Activated CD4-positive, alpha-beta T cell treated with anti-CD3 and anti-CD28 coated beads, Interleukin-2, Interleukin-6, amounts not matched to agents 100 ng/mL and 50 ng/mL, durations not matched to agents 16 hours and 8 hours (primary cell): ENCODE data around the gene RFC3.
"Not testable (repeated sequence)": the region's sequence is repeated elsewhere in the genome, so short reads cannot be mapped to it uniquely, and the experiment has no call there.

Experiments used
- DNase-seq: peaks from one replicate; pipeline ENCODE4 v3.0.0-alpha.2; 2020

RFC3 gene, protein sequence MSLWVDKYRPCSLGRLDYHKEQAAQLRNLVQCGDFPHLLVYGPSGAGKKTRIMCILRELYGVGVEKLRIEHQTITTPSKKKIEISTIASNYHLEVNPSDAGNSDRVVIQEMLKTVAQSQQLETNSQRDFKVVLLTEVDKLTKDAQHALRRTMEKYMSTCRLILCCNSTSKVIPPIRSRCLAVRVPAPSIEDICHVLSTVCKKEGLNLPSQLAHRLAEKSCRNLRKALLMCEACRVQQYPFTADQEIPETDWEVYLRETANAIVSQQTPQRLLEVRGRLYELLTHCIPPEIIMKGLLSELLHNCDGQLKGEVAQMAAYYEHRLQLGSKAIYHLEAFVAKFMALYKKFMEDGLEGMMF

DNA sequence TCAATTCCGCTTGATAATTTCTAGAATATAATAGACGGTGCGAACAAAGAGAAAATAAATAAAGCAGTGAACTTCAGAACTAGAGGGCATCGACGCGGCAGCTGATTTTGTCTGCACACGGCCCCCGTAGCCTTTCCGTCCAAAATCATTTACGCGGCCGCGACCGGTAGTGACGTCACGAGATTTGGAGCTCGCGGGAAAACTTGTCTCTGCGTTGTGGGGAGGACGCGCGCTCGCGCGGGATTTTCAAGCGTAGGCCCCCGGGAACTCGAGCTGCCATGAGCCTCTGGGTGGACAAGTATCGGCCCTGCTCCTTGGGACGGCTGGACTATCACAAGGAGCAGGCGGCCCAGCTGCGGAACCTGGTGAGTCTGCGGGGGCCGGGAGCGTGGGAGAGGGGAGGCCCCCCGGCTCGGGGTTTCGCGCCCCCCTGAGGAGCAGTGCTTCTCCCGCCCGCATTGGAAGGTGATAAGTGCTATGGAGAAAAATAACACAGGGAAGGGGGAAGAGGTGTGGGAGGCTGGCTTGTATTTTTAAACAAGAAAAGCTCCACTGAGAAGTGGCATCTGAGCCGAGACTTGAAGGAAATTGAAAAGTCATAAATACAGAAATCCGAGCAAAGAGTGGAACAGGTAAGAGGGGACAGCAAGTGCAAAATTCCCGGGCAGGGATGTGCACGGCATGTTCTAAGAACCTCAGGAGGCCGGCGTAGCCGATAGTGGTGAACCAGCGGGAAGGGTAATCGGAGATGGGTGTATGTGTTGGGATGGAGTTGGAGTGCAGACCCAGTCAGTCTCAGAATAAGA, at the start of gene RFC3:
Gene RFC3 (plus strand): TSS at position 249 of the 806 bp plus-strand sequence. CDS start 30 bp downstream, at position 279.
- DNase-seq: peak; percentile 95

DNA sequence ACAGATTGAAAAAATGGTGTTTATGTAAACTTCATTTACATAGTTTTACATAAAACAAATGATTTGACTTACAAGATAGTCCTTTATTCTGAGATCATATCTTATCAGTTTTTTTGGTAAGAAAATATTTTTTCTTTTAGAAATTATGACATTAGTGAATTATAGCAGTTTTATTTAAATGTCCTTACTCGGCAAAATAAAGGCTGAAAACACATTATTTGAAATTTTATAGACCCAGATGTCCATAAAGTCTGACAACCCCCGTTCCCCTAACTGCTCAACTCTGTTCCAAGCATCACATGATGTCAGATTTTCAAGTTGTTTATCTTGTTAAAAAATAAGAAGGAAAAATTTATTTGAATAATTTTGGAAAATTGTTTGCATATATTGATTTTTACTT, 46.7 kb upstream of the RFC3 start:
- no peak for DNase-seq

DNA sequence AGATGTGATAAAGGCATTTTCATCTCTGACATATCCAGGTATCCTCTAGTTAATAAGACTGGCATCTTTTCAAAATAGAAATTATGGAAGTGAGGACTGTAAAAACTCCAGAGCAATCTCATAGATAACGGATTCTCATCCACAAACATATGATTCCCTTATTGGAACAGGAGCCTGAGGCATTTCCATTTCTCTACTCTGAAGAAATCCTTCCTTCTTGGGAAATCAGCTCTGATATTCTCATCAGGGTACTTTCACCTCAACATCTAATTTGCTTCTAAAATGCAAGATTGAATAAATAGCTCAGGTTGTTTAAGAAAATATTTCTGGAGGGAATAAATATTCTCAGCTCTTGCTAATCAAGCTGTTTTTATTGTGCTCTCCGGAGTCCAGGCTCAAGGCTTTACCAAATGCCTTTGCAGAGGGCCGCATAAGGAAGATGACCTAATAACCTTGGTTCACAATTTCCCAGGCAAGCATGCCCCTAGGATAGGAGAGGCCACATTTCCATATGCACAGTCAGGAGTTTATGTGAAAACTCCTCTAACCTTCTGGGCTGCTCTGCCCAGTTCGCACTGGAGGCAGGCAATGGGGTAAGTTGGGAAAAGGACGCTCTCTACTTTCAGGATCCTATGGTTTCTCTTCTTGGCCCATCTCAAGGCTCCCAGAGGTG, 44.0 kb upstream of the RFC3 start:
- DNase-seq: no peak

DNA sequence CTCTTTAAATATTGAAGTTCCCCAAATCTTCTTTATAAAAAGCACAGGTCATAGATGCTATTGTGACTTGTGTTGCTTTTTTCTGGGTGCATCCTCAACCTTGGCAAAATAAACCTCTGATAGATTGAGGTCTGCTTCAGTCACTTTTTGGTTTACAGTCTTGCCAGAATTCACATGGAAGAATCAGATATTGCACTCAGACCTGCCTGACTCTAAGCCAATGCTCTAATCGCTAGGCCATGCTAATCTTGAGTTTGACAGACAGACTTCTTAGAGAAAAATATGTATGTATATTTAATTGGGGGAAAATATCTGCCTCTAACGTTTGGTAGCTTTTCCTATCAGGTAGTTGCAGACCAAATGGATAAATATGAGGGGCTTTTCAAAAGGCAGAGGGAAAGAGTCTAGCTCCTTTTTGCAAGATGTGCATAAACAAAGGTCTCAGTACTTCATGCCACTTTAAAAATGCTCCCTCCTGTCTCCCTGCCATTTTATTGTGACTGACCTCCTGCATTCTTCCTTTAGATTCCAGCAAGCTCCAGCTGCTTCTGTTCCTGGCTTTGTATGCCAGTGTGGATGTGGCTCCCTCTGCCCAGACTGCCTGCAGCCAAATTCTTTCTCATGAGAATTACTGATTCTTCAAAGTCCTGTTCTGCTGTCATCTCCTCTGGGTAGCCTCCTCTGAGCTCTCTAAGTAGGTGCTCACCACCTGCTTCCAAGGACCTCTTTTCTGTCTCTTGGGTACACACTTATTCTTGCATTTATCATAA, 42.4 kb upstream of the RFC3 start:
- DNase-seq: no peak

DNA sequence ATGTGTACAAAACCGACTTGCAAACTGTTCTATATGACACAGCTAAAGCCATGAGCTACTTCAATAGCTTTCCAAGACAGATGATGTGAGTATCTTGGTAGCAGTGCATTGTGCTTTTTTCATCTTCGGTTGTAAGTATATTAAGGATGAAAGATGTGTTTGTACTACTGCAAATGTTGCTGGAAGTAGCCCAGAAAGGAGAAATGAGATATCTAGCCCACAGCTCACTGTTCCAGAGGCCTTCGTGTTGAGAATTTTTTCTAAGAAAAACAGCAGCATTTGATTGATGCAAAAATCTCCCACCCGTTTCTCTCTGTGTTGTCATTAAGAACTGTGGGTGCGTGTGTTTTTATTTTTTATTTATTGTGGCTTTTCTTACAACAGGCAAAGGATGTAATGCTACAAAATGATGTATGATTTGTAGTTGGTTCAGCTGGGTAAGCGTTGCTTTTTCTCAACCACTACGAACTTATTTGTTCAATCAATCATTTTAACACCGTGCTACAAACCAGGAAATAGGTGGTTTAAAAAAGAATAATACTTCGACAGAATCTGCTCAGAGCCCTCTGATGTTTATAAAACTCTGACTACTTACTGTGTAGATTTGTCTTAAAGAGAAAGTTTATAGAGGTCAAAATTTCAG, 41.6 kb upstream of the RFC3 start:
- no peak for DNase-seq

DNA sequence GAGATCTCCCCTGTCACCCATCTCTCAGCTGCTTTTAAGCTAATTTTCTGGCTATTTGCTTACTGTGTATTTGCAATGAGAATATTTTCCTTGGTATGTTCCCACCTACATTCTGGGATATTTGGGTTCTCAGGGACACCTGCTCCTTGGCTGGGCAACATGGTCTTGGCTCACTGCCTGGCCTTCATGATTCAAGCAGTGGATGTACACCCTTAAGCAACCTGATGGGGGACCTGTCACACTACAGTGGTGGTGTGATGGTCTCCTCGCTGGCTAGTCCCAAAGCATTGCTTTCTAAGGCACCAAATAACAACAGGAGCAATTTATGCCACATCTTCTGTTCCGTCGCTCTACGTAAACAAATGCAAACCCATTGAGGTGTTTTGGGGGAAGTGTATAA, 35.3 kb upstream of the RFC3 start:
- no peak for DNase-seq

DNA sequence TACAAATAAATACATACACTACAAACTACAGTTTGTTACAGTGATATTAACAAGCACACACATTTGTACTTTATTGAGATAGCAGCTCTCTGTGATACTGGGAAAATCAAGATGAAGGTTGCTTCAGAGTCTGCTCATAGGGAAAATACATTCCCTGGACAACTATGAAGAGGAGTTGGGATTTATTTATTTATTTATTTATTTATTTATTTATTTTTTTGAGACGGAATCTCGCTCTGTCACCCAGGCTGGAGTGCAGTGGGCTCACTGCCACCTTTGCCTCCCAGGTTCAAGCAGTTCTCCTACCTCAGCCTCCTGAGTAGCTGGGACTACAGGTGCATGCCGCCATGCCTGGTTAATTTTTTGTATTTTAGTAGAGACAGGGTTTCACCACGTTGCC, 34.7 kb upstream of the RFC3 start:
- DNase-seq: not testable (repeated sequence)

DNA sequence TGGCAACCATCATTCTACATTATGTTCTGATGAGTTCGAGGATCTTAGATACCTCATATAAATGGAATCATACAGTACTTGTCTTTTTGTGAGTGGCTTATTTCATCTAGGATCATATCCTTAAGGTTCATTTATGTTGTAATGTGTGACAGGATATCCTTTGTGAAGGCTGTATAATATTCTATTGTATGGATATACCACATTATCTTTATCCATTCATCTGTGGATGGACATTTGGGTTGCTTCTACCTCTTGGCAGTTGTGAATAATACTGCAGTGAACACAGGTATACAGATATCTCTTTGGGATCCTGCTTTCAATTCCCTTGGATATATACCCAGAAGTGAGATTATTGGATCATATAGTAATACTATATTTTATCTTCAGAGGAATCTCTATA, 33.2 kb upstream of the RFC3 start:
- DNase-seq: no peak

DNA sequence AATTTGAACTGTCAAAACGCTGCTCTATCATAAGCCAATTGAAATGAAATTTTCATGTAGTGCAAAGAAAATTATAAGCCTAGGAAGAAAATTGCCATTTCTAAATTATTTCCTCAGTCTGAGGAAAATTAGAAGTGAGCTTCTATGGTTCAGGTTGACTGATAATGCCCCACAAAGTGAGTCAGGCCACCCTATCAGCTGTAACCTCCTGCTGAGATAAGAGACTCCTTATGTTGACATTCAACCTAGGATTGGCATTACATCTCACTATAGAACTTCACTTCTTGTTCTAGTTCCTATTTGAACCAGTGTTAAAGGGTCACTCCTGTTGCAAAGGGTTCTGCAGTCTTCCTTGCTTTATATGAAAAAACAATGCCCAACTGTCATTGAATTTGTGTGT, 32.6 kb upstream of the RFC3 start:
- DNase-seq: no peak

DNA sequence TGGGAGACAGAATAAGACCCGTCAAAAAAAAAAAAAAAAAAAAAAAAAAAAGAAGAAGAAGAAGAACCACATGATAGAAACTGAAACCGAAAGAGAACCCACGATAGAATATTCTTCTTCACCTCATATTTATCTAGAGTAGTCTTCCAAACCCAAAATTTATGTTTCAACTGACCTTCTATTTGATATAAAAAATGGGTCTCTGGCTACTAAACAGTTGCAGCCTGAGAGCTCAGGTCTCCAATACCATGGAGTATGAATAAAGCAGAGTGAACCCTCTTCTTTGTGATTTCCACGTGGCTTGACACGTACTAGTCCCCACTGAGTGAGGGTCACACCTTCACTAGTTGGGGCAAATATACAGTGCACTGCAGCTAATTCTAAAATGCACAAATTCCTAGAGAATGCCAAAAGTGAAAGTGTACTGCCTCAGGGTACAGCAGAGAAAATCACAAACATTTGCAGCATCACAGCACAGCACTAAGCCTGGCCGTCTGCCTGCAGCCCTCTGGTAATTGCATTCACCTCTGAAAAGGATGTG, 30.8 kb upstream of the RFC3 start:
- DNase-seq: peak; percentile 19

DNA sequence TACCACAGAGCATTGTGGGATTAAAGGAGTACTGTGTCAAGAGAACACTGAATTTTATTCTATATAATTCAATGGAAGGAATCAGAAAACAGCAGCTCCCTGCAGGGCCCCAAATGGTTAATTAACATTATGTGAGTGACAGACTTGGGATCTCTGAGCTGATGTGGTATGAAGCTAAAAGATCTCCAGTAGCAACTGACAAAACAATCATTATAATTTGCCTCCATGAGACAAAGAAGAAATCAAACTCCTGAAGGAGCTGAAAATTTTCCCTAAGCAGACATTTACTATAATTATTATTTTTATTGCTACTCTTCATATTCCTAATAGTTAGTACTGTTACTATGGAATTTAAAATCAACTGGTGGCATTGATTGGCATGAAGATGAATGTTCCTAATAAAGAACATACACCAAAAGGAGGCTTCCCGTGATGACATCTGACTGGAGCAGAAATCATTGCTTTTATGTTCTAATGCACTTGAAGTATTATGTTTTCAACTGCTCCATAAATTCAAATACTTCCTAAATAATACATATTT, 28.8 kb upstream of the RFC3 start:
- DNase-seq: no peak

DNA sequence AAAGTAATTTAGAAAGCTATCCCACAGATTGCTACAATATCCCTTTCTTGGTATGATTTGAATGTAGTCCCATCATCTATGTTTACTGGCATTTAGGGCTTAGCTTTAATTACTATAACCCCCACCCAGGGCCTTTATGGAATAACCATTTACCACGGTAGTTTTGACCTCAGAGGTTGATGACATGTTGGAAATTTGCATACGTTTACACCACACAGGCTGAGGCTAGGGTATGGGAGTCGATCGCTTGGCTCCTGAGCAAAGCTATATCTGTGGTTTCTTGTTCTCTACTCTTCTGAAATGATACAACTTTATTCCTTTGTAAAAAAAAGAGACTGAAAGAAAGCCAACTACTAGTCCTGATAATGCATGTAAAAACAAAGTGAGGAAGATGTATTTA, 28.2 kb upstream of the RFC3 start:
- no peak for DNase-seq

DNA sequence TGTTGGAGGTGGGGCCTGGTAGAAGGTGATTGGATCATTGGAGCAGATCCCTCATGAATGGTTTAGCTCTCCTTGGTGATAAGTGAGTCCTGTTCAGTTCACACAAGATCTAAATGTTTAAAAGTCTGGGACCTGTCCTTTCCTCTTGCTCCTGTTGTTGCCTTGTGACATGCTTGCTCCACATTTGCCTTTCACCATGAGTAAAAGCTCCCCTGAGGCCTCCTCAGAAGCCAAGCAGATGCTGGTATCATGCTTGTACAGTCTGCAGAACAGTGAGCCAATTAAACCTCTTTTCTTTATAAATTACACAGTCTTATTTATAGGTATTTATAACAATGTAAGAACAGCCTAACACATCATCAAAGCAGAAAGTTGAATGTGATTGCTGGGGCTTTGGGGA, 24.2 kb upstream of the RFC3 start:
- no peak for DNase-seq

DNA sequence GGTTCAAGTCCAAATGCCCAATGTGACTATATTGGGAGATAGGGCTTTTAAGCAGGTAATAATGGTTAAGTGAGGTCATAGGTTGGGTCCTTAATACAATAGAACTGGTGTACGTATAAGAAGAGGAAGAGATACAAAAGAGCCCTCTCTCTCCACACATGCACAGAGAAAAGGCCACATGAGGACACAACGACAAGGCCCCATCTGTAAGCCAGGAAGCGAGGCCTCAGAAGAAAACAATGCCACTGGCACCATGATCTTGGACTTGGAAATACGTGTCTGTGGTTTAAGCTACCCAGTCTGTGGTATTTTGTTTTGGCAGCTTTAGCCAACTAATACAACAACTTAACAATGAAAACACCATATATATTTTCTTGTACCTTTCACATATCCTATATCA, 23.4 kb upstream of the RFC3 start:
- no peak for DNase-seq

DNA sequence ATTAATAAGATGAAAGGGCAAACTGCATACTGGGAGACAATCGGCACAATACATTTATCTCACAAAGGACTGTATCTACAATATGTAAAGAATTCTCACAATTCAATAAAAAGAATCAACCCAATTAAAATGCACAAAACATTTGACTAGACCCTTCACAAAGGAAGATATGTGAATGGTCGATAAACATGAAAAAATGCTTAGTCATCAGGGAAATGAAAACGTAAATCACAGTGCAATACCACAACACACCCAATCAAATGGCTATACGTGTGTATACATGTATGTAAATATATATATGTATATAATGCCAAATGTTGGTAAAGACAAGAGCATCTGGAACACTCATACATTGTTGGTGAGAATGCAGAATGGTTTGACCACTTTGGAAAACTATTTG, 21.9 kb upstream of the RFC3 start:
- no peak for DNase-seq

DNA sequence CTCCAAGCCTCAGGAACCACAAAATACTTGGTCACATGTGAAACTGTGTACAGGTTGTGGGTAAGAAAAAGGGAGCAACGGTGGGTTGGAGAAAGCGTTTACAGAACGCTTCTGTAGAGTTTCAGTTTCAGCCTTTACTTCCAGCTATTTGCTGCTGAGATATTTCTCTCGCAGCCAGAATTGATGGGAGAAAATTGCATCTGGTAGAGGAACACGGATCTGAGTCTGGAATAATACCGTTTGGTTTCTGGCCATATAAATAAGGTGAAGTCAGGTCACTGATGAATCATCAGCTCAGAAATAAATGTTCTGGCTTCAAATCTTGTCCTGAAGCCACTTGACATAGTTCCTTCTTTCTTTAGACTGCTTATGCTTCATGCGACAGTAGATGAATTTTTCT, 20.3 kb upstream of the RFC3 start:
- no peak for DNase-seq

DNA sequence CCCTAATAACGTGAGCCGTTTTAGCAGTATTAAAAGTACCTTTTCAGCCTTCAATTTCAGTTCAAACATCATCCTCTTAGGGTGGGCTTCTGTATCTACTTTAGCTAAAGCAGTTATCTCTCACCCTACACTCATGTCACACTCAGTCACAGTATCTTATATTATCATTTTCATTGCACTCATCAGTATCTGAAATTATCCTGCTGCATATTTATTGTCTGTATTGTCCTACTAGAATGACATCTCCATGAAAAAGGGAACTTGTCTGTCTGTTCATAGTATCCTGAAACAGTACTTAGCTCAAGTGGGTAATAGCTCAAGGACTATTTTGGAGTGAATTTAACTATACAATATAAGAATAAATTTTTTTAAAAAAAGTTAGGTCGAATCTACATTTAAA, 19.9 kb upstream of the RFC3 start:
- no peak for DNase-seq

DNA sequence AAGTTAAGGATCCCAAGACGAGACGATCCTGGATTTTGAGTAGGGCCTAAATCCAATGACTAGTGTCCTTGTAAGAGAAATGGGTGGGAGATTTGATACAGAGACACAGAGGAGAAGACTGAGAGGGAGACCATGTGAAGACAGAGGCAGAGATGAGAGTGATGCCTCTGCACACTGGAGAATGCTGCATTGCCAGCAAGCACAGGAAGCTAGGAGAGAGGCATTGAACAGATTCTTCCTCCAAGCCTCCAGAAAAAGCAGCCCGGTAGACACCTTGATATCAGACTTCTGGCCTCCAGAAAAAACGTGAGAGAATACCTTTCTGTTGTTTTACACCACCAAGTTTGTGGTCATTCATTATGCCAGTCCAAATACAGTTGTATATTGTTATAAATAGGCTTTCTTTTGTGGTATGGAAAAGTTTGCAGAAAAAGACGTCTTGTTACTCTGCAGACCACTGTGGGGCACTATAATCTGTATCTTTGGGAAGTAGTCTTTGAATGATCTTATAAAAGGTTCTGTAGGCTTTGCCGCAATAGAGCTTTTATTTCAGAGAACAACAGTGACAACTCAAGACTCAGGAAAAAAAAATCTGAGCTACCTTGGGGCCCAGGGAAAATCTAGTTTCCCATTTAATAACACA, 17.9 kb upstream of the RFC3 start:
- no peak for DNase-seq

DNA sequence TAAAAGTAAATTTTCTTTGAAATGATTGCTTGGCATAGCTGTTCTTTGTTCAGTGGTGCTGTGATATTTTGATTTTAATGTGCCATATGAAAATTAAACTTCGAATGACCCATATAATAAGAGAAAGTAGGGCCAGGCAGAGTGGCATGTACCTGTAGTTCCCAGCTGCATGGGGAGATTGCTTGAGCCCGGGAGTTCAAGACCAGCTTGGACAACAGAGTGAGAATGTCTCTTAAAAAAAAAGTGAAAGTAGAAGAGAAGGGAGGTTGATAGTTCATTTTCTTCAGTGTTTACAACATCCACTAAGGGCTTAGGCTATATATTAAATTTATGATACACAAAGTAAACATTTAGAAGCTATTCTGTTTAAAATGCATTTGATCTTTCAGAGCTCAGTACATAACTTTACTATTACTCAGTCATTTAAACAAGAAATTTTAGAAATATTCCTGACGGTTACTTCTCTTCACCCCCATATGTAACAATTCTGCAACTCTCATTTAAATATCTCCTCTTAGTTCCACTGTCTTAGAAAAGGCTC, 17.2 kb upstream of the RFC3 start:
- no peak for DNase-seq

DNA sequence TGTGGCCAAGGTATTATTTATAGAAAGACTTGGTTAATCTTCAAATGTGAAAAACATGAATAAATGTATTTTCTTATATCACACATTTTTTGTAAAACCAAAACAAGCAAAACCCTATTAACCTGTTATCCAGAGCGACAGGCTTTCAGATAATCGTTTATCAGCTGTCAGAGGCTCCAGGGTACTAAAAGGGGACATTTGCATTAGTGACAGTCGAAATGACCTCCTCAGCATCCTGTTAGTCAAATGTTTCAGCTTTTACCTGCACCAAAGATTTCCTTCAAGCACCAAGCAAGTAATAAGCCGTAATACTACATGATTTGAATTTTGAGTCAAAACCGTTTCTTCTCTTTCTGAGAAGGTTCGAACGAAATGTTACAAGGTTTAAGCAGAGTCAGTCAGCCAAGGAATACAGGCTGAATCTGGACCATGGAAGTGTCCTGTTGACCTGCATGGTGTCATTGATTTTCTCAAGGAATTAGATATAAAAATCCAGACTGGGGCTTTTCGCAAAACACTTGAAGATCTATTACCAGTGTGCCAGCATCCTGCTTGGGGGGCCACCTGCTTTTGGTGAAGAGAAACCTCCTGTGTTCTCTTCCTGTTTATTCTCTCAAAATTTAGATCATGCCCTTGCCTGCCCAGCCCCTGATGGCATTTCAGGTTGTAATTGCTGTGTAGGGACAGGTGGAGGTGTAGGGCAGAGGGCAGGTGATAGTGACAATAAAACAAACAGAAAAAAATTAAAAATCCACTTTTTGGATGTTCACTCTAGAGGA, 11.3 kb upstream of the RFC3 start:
- no peak for DNase-seq
